Measurements from ENCODE around the gene CDC45.

Gene CDC45

GRCh38 chr22:19488285-19488684 lies 8.6 kb downstream of the CDC45 start:
- no peak for DNase-seq
- ChIA-PET POLR2A (no interaction called here), CTCF (interaction anchor here (1.9 to 9.1 kb wide), 2 partner anchors 14 to 143 kb away, joined by 6 to 64 read pairs; no protein-coding TSS in a partner anchor)
- Histone ChIP-seq H3K27ac (ENCODE audit: insufficient read depth in 1 of 2, low read depth in 1 of 2, low read length in 2 of 2, poor library complexity in 1 of 2, severe bottlenecking in 2 of 2) (no peak overlapping the region), H3K36me3 (ENCODE audit: control insufficient read depth in 4 of 4, insufficient read depth in 4 of 4, low read length in 3 of 4) (peaks cover 11 to 57% (median 23%) of the 10 kb centered on the region in 4 experiments), H3K4me1 (ENCODE audit: control extremely low read depth in 1 of 4, control insufficient read depth in 4 of 4, insufficient read depth in 4 of 4, low read length in 3 of 4) (peaks cover 0 to 4% (median 0%) of the 10 kb centered on the region in 4 experiments), H3K9me3 (ENCODE audit: control extremely low read depth in 1 of 5, control insufficient read depth in 4 of 5, insufficient read depth in 2 of 5, low read depth in 1 of 5, low read length in 4 of 5) (no peaks in the 10 kb centered on the region), H3K27me3 (replicated peaks in 2 of 5; ENCODE audit: control insufficient read depth in 4 of 5, insufficient read depth in 5 of 5, low read length in 4 of 5) (no peaks in the 10 kb centered on the region), H3K4me3 (ENCODE audit: control insufficient read depth in 1 of 7, extremely low read depth in 1 of 7, insufficient read depth in 4 of 7, low read depth in 2 of 7, low read length in 6 of 7) (no peak overlapping the region)
- WGBS (ENCODE audit: insufficient coverage), result 100% methylated on average over 1 of the region's 2 CpGs

- H3K36me3 ChIP-seq (ENCODE audit: control insufficient read depth in 4 of 4, insufficient read depth in 4 of 4, low read length in 3 of 4), result peaks cover 8 to 55% (median 20%) of the 10 kb centered on the region in 4 experiments
- 100% methylated on average over 2 of the region's 7 CpGs for WGBS (ENCODE audit: insufficient coverage)
- ChIA-PET POLR2A (no interaction called here), CTCF (interaction anchor here (1.9 to 9.1 kb wide), 2 partner anchors 14 to 142 kb away, joined by 6 to 64 read pairs; no protein-coding TSS in a partner anchor)
- peaks cover 0 to 4% (median 0%) of the 10 kb centered on the region in 4 experiments for H3K4me1 ChIP-seq (ENCODE audit: control extremely low read depth in 1 of 4, control insufficient read depth in 4 of 4, insufficient read depth in 4 of 4, low read length in 3 of 4)
- H3K4me3 ChIP-seq (ENCODE audit: control insufficient read depth in 1 of 7, extremely low read depth in 1 of 7, insufficient read depth in 4 of 7, low read depth in 2 of 7, low read length in 6 of 7), result no peak overlapping the region
- H3K27ac ChIP-seq (ENCODE audit: insufficient read depth in 1 of 2, low read depth in 1 of 2, low read length in 2 of 2, poor library complexity in 1 of 2, severe bottlenecking in 2 of 2), result peak overlapping the region in 1 of 2 experiments; percentile 20
- peak; percentile 31 to 69 (median 63) for DNase-seq
- no peaks in the 10 kb centered on the region for H3K9me3 ChIP-seq (ENCODE audit: control extremely low read depth in 1 of 5, control insufficient read depth in 4 of 5, insufficient read depth in 2 of 5, low read depth in 1 of 5, low read length in 4 of 5)
- no peaks in the 10 kb centered on the region for H3K27me3 ChIP-seq (replicated peaks in 2 of 5; ENCODE audit: control insufficient read depth in 4 of 5, insufficient read depth in 5 of 5, low read length in 4 of 5)
Measured at GRCh38 chr22:19488884-19489843, 9.4 kb downstream of the CDC45 start.

GRCh38 chr22:19490628-19491230 lies 11.0 kb downstream of the CDC45 start:
- POLR2A ChIA-PET, result no interaction called here

DNA sequence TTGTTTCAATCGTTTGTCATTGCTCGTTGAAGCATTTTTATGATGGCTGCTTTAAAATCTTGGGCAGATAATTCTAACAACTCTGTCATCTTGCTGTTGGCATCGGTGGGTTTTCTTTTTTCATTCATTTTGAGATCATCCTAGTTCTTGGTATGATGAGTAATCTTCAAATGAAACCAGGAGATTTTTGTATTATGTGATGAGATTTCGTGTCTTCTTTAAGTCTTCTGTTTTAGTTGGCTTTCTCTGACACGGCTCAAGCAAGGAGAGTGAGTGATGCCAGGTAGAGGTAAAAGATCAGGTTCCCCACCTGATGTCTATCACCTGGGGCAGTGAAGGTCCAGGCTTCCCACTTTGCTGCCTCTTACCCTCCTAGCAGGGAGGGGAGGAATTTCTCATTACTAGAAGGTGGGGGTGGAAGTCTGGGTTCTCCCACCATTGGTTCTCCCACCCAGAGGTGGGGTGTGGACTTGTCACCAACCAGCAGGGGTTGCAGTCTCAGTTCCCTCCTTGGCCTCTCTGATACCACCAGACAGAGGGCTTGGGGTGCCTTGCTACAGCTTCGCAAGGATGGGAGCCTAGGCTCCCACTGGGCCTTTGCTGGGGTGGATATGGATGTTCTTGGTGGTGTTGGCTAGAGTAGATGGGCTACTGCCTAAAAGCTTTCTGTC lies 12.9 kb downstream of the CDC45 start:
- peaks cover 4 to 66% (median 18%) of the 10 kb centered on the region in 4 experiments for H3K36me3 ChIP-seq (ENCODE audit: control insufficient read depth in 4 of 4, insufficient read depth in 4 of 4, low read length in 3 of 4)
- H3K27ac ChIP-seq (ENCODE audit: insufficient read depth in 1 of 2, low read depth in 1 of 2, low read length in 2 of 2, poor library complexity in 1 of 2, severe bottlenecking in 2 of 2), result no peak overlapping the region
- CTCF ChIA-PET, result interaction anchor here (0.6 to 7.3 kb wide), 5 partner anchors 22 to 138 kb away, joined by 3 to 136 read pairs (median 4); partner anchors contain the start of gene CLDN5

More at GRCh38 chr22:19490628-19491230, 11.0 kb downstream of the CDC45 start:
- WGBS (ENCODE audit: insufficient coverage), result 100% methylated on average over 3 of the region's 5 CpGs
- no peaks in the 10 kb centered on the region for H3K9me3 ChIP-seq (ENCODE audit: control extremely low read depth in 1 of 5, control insufficient read depth in 4 of 5, insufficient read depth in 2 of 5, low read depth in 1 of 5, low read length in 4 of 5)
- CTCF ChIA-PET, result interaction anchor here (1.0 to 9.1 kb wide), 3 partner anchors 10 to 140 kb away, joined by 3 to 64 read pairs (median 5); no protein-coding TSS in a partner anchor
- H3K4me3 ChIP-seq (ENCODE audit: control insufficient read depth in 1 of 7, extremely low read depth in 1 of 7, insufficient read depth in 4 of 7, low read depth in 2 of 7, low read length in 6 of 7), result no peak overlapping the region
- no peaks in the 10 kb centered on the region for H3K27me3 ChIP-seq (replicated peaks in 2 of 5; ENCODE audit: control insufficient read depth in 4 of 5, insufficient read depth in 5 of 5, low read length in 4 of 5)
- no peak overlapping the region for H3K27ac ChIP-seq (ENCODE audit: insufficient read depth in 1 of 2, low read depth in 1 of 2, low read length in 2 of 2, poor library complexity in 1 of 2, severe bottlenecking in 2 of 2)
- DNase-seq, result no peak
- H3K4me1 ChIP-seq (ENCODE audit: control extremely low read depth in 1 of 4, control insufficient read depth in 4 of 4, insufficient read depth in 4 of 4, low read length in 3 of 4), result peaks cover 0 to 4% (median 0%) of the 10 kb centered on the region in 4 experiments
- peaks cover 0 to 54% (median 18%) of the 10 kb centered on the region in 4 experiments for H3K36me3 ChIP-seq (ENCODE audit: control insufficient read depth in 4 of 4, insufficient read depth in 4 of 4, low read length in 3 of 4)

GRCh38 chr22:19494001-19494560 lies 14.4 kb downstream of the CDC45 start:
- Histone ChIP-seq H3K27ac (ENCODE audit: insufficient read depth in 1 of 2, low read depth in 1 of 2, low read length in 2 of 2, poor library complexity in 1 of 2, severe bottlenecking in 2 of 2) (no peak overlapping the region), H3K4me3 (ENCODE audit: control insufficient read depth in 1 of 7, extremely low read depth in 1 of 7, insufficient read depth in 4 of 7, low read depth in 2 of 7, low read length in 6 of 7) (no peak overlapping the region), H3K4me1 (ENCODE audit: control extremely low read depth in 1 of 4, control insufficient read depth in 4 of 4, insufficient read depth in 4 of 4, low read length in 3 of 4) (peaks cover 0 to 8% (median 3%) of the 10 kb centered on the region in 4 experiments), H3K9me3 (ENCODE audit: control extremely low read depth in 1 of 5, control insufficient read depth in 4 of 5, insufficient read depth in 2 of 5, low read depth in 1 of 5, low read length in 4 of 5) (no peaks in the 10 kb centered on the region), H3K27me3 (replicated peaks in 2 of 5; ENCODE audit: control insufficient read depth in 4 of 5, insufficient read depth in 5 of 5, low read length in 4 of 5) (no peaks in the 10 kb centered on the region), H3K36me3 (ENCODE audit: control insufficient read depth in 4 of 4, insufficient read depth in 4 of 4, low read length in 3 of 4) (peaks cover 8 to 73% (median 23%) of the 10 kb centered on the region in 4 experiments)
- 99% methylated on average over 8 of the region's 8 CpGs for WGBS (ENCODE audit: insufficient coverage)
- POLR2A ChIA-PET, result interaction anchor here (0.6 kb wide), 1 partner anchor 15 kb away, joined by 3 read pairs; the partner anchor contains the start of gene CDC45
- CTCF ChIA-PET, result interaction anchor here (0.9 to 7.3 kb wide), 5 partner anchors 17 to 137 kb away, joined by 3 to 136 read pairs (median 4); partner anchors contain the start of gene CLDN5
- no peak for DNase-seq

More for the DNA sequence above, 12.9 kb downstream of the CDC45 start:
- Histone ChIP-seq H3K9me3 (ENCODE audit: control extremely low read depth in 1 of 5, control insufficient read depth in 4 of 5, insufficient read depth in 2 of 5, low read depth in 1 of 5, low read length in 4 of 5) (no peaks in the 10 kb centered on the region), H3K4me3 (ENCODE audit: control insufficient read depth in 1 of 7, extremely low read depth in 1 of 7, insufficient read depth in 4 of 7, low read depth in 2 of 7, low read length in 6 of 7) (no peak overlapping the region), H3K27me3 (replicated peaks in 2 of 5; ENCODE audit: control insufficient read depth in 4 of 5, insufficient read depth in 5 of 5, low read length in 4 of 5) (no peaks in the 10 kb centered on the region), H3K4me1 (ENCODE audit: control extremely low read depth in 1 of 4, control insufficient read depth in 4 of 4, insufficient read depth in 4 of 4, low read length in 3 of 4) (peaks cover 0 to 10% (median 3%) of the 10 kb centered on the region in 4 experiments)
- 98% methylated on average over 6 of the region's 6 CpGs for WGBS (ENCODE audit: insufficient coverage)
- DNase-seq, result no peak
- POLR2A ChIA-PET, result interaction anchor here (0.6 kb wide), 1 partner anchor 76 kb away, joined by 4 read pairs; no protein-coding TSS in a partner anchor

DNA sequence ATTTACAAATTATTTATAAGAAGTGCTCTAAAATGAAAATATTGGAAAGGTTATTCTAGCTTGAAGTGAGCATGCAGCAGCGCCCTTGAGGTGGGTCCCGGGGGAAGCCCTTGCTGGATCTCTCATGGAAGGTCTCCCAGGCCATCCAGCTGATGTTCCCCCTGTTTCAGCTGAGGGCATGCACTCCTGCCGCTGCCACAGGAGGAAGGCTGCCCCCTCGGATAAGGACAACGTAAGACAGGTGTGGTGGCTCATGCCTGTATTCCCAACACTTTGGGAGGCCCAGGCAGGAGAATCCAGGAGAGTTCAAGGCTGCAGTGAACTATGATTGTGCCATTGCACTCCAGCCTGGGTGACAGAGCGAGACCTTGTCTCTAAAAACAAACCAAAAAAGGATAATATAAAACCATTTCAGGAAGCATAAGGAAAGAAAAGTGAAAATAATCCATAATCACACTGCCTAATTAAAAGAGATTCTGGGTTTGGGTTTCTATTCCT lies 15.0 kb downstream of the CDC45 start:
- WGBS (ENCODE audit: insufficient coverage), result 94% methylated on average over 4 of the region's 6 CpGs
- no peak overlapping the region for H3K27ac ChIP-seq (ENCODE audit: insufficient read depth in 1 of 2, low read depth in 1 of 2, low read length in 2 of 2, poor library complexity in 1 of 2, severe bottlenecking in 2 of 2)
- peaks cover 0 to 6% (median 3%) of the 10 kb centered on the region in 4 experiments for H3K4me1 ChIP-seq (ENCODE audit: control extremely low read depth in 1 of 4, control insufficient read depth in 4 of 4, insufficient read depth in 4 of 4, low read length in 3 of 4)
- ChIA-PET POLR2A (interaction anchor here (0.6 kb wide), 1 partner anchor 15 kb away, joined by 3 read pairs; the partner anchor contains the start of gene CDC45), CTCF (interaction anchor here (1.7 to 7.3 kb wide), 2 partner anchors 17 to 136 kb away, joined by 4 to 136 read pairs; no protein-coding TSS in a partner anchor)
- no peaks in the 10 kb centered on the region for H3K9me3 ChIP-seq (ENCODE audit: control extremely low read depth in 1 of 5, control insufficient read depth in 4 of 5, insufficient read depth in 2 of 5, low read depth in 1 of 5, low read length in 4 of 5)
- DNase-seq, result no peak
- no peaks in the 10 kb centered on the region for H3K27me3 ChIP-seq (replicated peaks in 2 of 5; ENCODE audit: control insufficient read depth in 4 of 5, insufficient read depth in 5 of 5, low read length in 4 of 5)
- peaks cover 11 to 77% (median 26%) of the 10 kb centered on the region in 4 experiments for H3K36me3 ChIP-seq (ENCODE audit: control insufficient read depth in 4 of 4, insufficient read depth in 4 of 4, low read length in 3 of 4)
- no peak overlapping the region for H3K4me3 ChIP-seq (ENCODE audit: control insufficient read depth in 1 of 7, extremely low read depth in 1 of 7, insufficient read depth in 4 of 7, low read depth in 2 of 7, low read length in 6 of 7)
